HepG2 (cell line): ENCODE data around the gene CLPTM1. TPM values are rescaled to one million over a fixed set of nuclear protein-coding genes. Genes with fewer than 3 reads are reported as not detected.
"Not testable (repeated sequence)": the region's sequence is repeated elsewhere in the genome, so short reads cannot be mapped to it uniquely, and the experiment has no call there.

Experiments used
- AHDC1 ChIP-seq: sonication (generic); formaldehyde crosslinking; IDR thresholded peaks from 2 replicates; pipeline ENCODE4 v1.5.1; 2020; ENCODE audit warnings: mild to moderate bottlenecking, missing genetic modification reagents, borderline replicate concordance
- ATF1 ChIP-seq: IDR thresholded peaks from 2 replicates; pipeline ENCODE4 v1.6.1; 2016; ENCODE audit warnings: mild to moderate bottlenecking, control low read depth
- ATF7 ChIP-seq, 2 experiments: fragments of 450-650 bp in 1 of 2; sonication (generic) in 1 of 2; formaldehyde crosslinking in 1 of 2; IDR thresholded peaks; 2 replicates each; pipeline versions ENCODE4 v1.4.0 to v1.6.1; 2016 to 2020; ENCODE audit warnings: antibody characterized with exemption in 1 of 2, mild to moderate bottlenecking in 1 of 2, missing genetic modification reagents in 1 of 2
- CREM ChIP-seq, 2 experiments: sonication (generic) in 1 of 2; formaldehyde crosslinking in 1 of 2; IDR thresholded peaks; 2 replicates each; pipeline versions ENCODE4 v1.4.0 to v1.6.1; 2016 to 2020; ENCODE audit warnings: antibody characterized with exemption in 1 of 2, mild to moderate bottlenecking in 1 of 2, missing genetic modification reagents in 1 of 2
- DNMT1 ChIP-seq: sonication (generic); formaldehyde crosslinking; IDR thresholded peaks from 2 replicates; pipeline ENCODE4 v1.5.1; 2020; ENCODE audit warnings: mild to moderate bottlenecking, missing genetic modification reagents
- IRF9 ChIP-seq: sonication (generic); formaldehyde crosslinking; IDR thresholded peaks from 2 replicates; pipeline ENCODE4 v1.8.0; 2022; ENCODE audit warnings: missing genetic modification reagents, mild to moderate bottlenecking, borderline replicate concordance
- MEF2D ChIP-seq: sonication (generic); formaldehyde crosslinking; IDR thresholded peaks from 2 replicates; pipeline ENCODE4 v1.5.1; 2020; ENCODE audit warnings: mild to moderate bottlenecking, missing genetic modification reagents
- NKX3-1 ChIP-seq: sonication (generic); formaldehyde crosslinking; IDR thresholded peaks from 2 replicates; pipeline ENCODE4 v1.5.0; 2020; ENCODE audit warnings: missing genetic modification reagents
- NRL ChIP-seq: sonication (generic); formaldehyde crosslinking; IDR thresholded peaks from 2 replicates; pipeline ENCODE4 v1.5.0; 2020; ENCODE audit warnings: missing genetic modification reagents, mild to moderate bottlenecking, moderate library complexity, borderline replicate concordance
- RBFOX2 ChIP-seq: fragments of 200-400 bp; formaldehyde crosslinking; IDR thresholded peaks from 2 replicates; pipeline ENCODE4 v1.6.1; 2017; ENCODE audit warnings: low read depth, mild to moderate bottlenecking, low read length
- SIN3A ChIP-seq: IDR thresholded peaks from 2 replicates; pipeline ENCODE4 v1.6.1; 2011; ENCODE audit warnings: low read depth, mild to moderate bottlenecking, control low read depth, low read length, borderline replicate concordance
- TAF1 ChIP-seq: sonication (generic); formaldehyde crosslinking; IDR thresholded peaks from 2 replicates; pipeline ENCODE4 v1.4.0; 2020; ENCODE audit warnings: missing genetic modification reagents
- ZBTB37 ChIP-seq: sonication (generic); formaldehyde crosslinking; IDR thresholded peaks from 2 replicates; pipeline ENCODE4 v1.4.0; 2020; ENCODE audit warnings: mild to moderate bottlenecking, missing genetic modification reagents
- ZBTB7B ChIP-seq: sonication (generic); formaldehyde crosslinking; IDR thresholded peaks from 2 replicates; pipeline ENCODE4 v1.4.0; 2020; ENCODE audit warnings: missing genetic modification reagents
- ZNF446 ChIP-seq: sonication (generic); formaldehyde crosslinking; IDR thresholded peaks from 2 replicates; pipeline ENCODE4 v1.5.0; 2020; ENCODE audit warnings: mild to moderate bottlenecking, missing genetic modification reagents
- ZNF451 ChIP-seq: sonication (generic); formaldehyde crosslinking; IDR thresholded peaks from 2 replicates; pipeline ENCODE4 v1.5.0; 2020; ENCODE audit warnings: mild to moderate bottlenecking, missing genetic modification reagents
- ZNF501 ChIP-seq: sonication (generic); formaldehyde crosslinking; IDR thresholded peaks from 2 replicates; pipeline ENCODE4 v1.5.1; 2020; ENCODE audit warnings: mild to moderate bottlenecking, moderate library complexity, missing genetic modification reagents
- ZNF607 ChIP-seq: sonication (generic); formaldehyde crosslinking; IDR thresholded peaks from 2 replicates; pipeline ENCODE4 v1.5.1; 2020; ENCODE audit warnings: missing genetic modification reagents, mild to moderate bottlenecking, borderline replicate concordance
- ZNF709 ChIP-seq: sonication (generic); formaldehyde crosslinking; IDR thresholded peaks from 2 replicates; pipeline ENCODE4 v1.5.0; 2020; ENCODE audit warnings: mild to moderate bottlenecking, missing genetic modification reagents
- ZNF747 ChIP-seq: sonication (generic); formaldehyde crosslinking; IDR thresholded peaks from 2 replicates; pipeline ENCODE4 v1.8.1; 2023; ENCODE audit warnings: missing genetic modification reagents, mild to moderate bottlenecking, borderline replicate concordance
- polyA plus RNA-seq, 8 experiments: library from polyadenylated mRNA; depleted of rRNA in 3 of 8; stranded (reverse) in 7 of 8; unstranded in 1 of 8; fragments of >200 nt; fragmentation: Illumina TruSeq in 4 of 8; extraction: Trizol in 4 of 8; gene quantifications; 2 replicates each; pipeline versions ENCODE4 v1.2.1 to v1.2.3, GENCODE V29; 2011 to 2016; ENCODE audit warnings: low read depth in 4 of 8, missing spikeins in 1 of 8, mixed read lengths in 1 of 8; ENCODE audit not compliant: insufficient read depth in 1 of 8
- total RNA-seq, 5 experiments: library from RNA; depleted of rRNA; stranded (reverse); fragments of >200 nt; fragmentation: Illumina TruSeq; extraction: Trizol; gene quantifications; 2 replicates each; pipeline ENCODE4 v1.2.3, GENCODE V29; 2016; ENCODE audit warnings: low read depth in 1 of 5

Gene CLPTM1
- total and polyA plus RNA-seq, 2 of the 13 experiments (the other 11 are each of a cell fraction or from before 2014, with no cell fraction given), result 34.9 to 42.8 TPM

- TF ChIP-seq AHDC1 (CRISPR knock-in tag), result peak; percentile 47; the same call in 1 of the 2 replicates
- TF ChIP-seq ZNF451 (CRISPR knock-in tag), result peak; percentile 71; the same call in 1 of the 2 replicates
- TF ChIP-seq ZBTB7B, result peak; percentile 12
- peak; percentile 64 for TF ChIP-seq ATF7 (IDR thresholded peaks at IDR 0.05)
- TF ChIP-seq ATF7 (CRISPR knock-in tag; IDR thresholded peaks at IDR 0.05), result not testable (repeated sequence)
- peak; percentile 94 for TF ChIP-seq ATF1 (CRISPR knock-in tag)
- 0 out of 2 replicates have a peak, but pooled peaks have one; percentile 26 for TF ChIP-seq NRL (CRISPR knock-in tag)
- TF ChIP-seq ZNF747 (CRISPR knock-in tag), result 0 out of 2 replicates have a peak, but pooled peaks have one; percentile 15
- peak; percentile 61 for TF ChIP-seq TAF1 (CRISPR knock-in tag)
- peak; percentile 46; the same call in 1 of the 2 replicates for TF ChIP-seq SIN3A
- 0 out of 2 replicates have a peak, but pooled peaks have one; percentile 43 for TF ChIP-seq ZNF607 (CRISPR knock-in tag)
- TF ChIP-seq ZNF709, result peak; percentile 84
- TF ChIP-seq RBFOX2, result peak; percentile 86
- 0 out of 2 replicates have a peak, but pooled peaks have one; percentile 40 for TF ChIP-seq ZBTB37 (CRISPR knock-in tag)
- TF ChIP-seq CREM (IDR thresholded peaks at IDR 0.05), result peak; percentile 94
- TF ChIP-seq CREM (CRISPR knock-in tag; IDR thresholded peaks at IDR 0.05), result peak; percentile 59; the same call in 1 of the 2 replicates
- 0 out of 2 replicates have a peak, but pooled peaks have one; percentile 41 for TF ChIP-seq DNMT1 (CRISPR knock-in tag)
- 0 out of 2 replicates have a peak, but pooled peaks have one; percentile 3 for TF ChIP-seq ZNF501
- TF ChIP-seq ZNF446 (CRISPR knock-in tag), result 0 out of 2 replicates have a peak, but pooled peaks have one; percentile 63
- TF ChIP-seq IRF9 (CRISPR knock-in tag), result 0 out of 2 replicates have a peak, but pooled peaks have one; percentile 43
- 0 out of 2 replicates have a peak, but pooled peaks have one; percentile 6 for TF ChIP-seq NKX3-1 (CRISPR knock-in tag)
- TF ChIP-seq MEF2D, result peak; percentile 25; the same call in 1 of the 2 replicates
Measured at GRCh38 chr19:44914433-44915206, 40.6 kb upstream of the CLPTM1 start, which contains the start of gene APOC1 (continued).
